Suppressor macrophage treated with lipopolysaccharide for 1 hour (primary cell): Measurements from ENCODE around the gene C1QTNF1.
"Not testable (repeated sequence)": the region's sequence is repeated elsewhere in the genome, so short reads cannot be mapped to it uniquely, and the experiment has no call there.

Experiments used
- DNase-seq, 3 donors: peaks; one replicate each; pipeline ENCODE4 v3.0.0-alpha.2; 2020 to 2022

C1QTNF1 gene

DNA sequence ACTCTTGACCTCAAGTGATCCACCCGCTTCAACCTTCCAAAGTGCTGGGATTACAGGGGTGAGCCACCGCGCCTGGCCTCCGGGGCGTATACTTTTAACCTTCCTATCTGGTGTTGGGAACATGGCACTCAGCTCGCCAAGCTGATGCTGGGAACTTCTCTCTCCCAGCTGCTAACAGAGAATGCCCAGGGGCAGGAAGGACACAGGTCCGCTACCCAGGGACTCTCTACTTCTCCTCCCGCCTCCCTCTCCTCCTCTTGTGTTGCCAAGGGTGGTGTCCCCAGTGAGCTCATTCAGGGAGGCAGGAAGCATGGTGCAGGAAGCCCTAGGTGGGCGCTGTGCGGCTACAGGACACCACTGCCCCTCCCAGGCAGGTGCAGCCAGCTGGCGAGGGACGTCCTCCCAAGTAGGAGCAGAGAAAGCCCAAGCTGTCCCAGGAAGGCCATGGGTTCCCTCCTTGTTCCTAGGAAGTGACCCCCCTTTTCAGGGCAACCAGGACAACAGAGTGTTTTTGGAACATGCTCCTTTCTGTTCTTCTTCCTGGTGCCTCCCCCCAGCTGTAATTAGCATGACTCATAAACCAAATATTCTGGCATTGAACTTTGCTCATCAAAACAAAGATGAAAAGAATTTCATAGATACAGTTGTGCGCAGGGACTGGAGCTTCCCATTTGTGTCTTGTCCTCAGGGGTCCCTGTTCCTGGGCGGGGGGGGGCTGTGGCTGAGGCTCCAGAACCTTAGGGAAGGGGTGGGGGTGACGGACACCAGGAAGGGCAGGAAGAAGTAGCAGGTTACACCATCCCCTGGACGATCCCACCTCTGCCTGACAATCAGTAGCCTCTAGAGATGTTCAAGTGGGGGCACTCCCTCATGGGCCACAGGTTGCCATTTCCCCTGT, 2.7 kb downstream of the C1QTNF1 start:
- DNase-seq, result peak in 1 of 3 donors; percentile 37

DNA sequence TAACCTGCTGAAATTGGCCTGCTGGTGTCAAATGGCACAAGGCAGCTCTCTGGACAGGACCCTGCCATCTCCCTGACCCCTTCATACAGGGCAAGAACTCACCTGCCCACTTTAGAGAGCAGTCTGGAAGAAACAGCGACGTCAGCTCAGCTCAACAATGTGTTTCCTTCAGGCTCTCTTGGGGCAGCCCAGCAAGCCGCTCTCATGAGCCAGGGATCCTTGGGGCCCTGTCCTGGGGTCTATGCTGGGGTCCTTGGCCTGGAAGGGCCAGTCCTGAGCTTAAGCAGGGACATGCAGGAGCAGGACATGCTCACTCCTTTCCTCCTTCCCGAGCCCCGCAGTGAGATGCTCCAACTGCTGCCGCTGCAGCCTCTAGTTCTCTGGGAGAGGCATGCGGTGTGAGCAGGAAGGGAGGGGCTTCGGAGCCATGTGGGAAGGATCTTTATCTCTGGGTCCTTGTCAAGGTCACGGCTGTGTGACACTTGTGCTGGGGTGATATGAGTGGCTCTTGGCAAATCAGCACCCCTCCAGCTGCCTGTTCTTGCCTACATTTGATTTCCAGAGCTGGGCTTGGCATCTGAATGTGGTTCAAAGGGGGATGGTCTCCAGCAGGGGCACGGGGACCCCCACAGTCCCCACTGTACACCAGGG, 3.4 kb downstream of the C1QTNF1 start:
- DNase-seq, result no peak

DNA sequence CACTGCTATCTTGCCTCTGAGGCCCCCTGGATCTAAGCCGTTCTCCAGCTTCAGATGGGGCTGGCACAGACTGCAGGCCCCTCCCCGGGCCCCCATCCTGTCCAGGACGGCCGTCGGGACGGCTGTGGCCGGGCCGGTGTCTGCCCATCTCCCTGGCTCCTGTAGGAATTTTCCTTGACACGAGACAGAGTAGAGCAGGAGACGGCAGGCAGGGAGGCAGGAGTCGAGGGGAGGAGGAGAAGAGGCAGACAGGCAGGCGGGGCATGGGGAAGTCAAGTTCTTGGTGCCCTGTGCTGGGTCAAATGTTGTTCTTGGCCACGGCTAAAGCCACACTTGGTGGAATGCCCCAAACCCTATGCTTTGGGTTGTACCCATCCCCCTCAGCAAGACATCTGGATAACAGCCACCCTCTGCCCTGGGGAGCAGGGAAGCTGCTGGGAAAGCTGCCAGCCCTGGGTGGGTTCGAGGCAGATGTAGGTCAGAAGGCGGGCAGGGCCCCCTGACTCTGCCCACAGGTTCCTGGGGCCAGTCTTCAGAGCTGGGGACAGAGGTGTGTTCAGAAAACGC, 4.0 kb downstream of the C1QTNF1 start:
- DNase-seq, result no peak

DNA sequence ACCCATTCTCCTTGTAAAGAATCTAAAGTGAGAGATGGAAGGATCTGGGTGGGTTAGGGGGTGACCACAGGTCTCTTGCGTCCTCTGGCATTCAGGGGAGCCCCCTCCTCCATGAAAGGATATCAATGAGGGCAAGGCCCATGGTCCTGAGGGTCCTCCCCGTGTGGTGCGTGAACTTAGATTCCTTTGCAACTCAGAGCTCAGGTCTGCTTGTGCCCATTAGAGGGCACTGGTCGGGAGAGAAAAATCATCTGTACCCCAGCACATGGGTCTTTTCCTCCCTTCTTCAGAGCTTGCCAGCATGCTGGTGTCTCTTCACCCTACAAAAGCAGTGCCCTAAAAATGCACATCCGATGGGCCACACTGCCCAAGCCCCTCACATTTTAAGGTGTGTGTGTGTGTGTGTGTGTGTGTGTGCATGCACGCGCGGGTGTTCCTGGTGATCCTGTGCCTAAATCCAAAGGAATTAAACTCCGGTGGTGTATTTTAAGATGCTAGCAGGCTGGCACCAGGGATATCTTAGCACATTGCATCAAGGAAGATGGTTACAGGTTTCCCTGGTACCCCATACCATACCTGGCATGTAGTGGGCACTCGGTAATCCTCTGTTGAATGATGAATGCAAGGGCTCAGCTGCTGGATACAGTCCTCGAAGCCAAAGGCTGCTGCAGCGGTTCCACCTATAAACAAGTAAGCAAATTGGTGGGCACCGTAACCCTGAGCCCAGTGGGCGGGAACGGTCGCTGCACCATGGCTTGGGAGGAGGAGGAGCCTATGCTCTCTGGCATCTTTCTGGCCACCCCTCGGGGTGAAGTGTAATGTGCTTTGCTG, 4.7 kb downstream of the C1QTNF1 start:
- no peak for DNase-seq

DNA sequence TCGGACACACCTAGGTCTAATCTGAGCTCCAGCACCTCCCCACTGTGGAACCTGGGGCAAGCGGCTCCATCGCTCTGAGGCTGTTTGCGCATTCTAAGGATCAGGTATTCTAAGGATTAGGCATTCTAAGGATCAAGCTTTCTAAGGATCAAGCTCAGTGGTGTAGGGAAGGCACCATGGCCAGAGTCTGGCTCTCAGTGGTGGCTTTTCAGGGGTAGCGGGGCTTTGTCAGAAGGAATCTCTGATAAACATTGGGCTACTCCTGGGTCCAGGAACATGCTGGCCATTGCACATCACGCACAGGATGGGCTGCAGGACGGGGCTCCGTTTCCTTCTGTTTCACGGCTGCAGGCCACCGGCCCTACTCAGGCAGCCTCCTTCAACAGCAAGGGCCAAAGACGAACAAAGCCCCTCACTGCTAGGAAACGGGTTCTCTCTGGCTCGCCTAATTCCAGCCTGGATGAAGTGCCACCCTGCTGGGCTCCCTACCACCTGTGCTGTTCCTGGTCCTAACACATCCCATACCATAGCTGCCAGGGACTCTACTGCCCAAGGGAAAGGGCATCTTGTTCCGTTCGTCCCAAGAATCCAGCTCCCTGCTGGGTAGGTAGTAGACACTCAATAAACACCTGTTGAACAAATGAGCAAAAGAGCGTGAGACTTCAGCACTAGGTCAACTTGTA, 5.5 kb downstream of the C1QTNF1 start:
- DNase-seq, result no peak

DNA sequence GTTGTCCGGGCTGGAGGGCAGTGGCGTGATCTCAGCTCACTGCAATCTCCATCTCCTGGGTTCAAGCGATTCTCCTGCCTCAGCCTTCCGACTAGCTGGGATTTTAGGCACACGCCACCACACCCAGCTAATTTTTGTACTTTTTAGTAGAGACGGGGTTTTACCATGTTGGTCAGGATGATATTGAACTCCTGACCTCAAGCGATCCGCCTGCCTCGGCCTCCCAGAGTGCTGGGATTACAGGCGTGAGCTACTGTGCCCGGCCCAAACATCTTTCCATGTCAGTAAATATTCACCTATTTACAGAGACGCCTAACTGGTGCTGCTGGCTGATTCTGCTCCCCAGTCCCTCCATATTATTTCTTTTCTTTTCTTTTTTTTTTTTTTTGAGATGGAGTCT, 6.7 kb downstream of the C1QTNF1 start:
- DNase-seq, result not testable (repeated sequence)

DNA sequence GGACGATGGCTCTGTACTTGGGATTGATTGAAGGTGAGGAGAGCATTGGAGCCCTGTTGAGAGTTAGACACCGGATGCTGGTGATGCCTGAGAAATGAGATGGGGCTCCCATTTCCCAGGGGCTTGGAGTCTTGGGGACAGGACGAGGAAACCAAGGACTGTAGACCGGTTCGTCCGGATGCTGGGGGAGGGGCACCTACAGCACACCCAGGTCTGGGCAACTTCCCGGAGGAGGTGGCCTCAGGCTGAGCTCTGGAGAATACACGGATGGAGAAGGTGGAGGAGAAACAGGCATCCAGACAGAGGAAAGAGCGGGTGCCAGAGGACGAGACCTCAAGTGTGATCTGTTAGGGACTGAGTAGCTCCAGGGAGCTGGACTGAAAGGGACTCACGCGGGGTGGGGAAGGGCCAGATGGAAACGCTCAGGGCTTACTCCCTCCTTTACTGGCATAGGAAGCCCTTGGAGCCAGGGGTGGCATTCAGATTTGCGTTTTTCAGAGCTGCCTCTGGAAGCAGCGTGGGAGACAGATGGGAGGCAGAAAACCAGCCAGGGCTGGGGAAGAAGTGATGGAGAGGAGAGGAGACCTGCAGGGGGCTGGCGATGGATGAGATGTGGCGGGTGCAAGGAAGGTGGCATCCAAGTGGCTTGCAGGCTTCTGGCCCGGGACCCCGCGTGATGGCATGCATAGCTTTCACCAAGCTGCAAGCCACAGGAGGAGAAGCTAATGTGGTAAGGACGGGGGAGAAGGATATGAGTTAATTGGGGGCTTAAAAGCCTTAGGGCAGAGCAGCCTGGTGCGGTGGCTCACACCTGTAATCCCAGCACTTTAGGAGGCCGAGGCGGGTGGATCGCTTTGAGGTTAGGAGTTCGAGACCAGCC, 8.3 kb downstream of the C1QTNF1 start:
- no peak for DNase-seq

DNA sequence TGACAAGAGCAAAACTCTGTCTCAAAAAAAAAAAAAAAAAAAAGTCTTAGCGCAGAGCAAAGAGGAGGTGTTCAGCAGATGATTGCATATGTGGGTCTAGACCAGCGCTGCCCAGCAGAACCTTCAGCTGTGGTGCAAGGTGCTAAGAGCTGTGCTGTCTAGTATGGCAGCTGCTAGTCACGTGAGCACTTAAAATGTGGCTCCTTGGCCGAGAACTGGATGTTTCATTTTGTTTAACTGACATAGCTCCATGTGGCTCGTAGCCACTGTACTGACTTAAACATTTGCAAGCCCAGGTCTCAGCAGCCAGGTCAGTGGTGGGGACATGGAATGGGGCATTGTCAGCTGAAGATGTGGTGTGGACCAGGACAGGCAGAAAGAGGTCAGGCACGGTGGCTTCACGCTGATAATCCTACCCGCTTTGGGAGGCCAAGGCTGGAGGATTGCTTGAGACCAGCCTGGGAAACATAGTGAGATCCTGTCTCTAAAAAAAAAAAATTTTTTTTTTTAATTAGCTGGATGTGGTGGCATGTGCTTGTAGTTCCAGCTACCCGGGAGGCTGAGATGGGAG, 9.2 kb downstream of the C1QTNF1 start:
- no peak for DNase-seq

DNA sequence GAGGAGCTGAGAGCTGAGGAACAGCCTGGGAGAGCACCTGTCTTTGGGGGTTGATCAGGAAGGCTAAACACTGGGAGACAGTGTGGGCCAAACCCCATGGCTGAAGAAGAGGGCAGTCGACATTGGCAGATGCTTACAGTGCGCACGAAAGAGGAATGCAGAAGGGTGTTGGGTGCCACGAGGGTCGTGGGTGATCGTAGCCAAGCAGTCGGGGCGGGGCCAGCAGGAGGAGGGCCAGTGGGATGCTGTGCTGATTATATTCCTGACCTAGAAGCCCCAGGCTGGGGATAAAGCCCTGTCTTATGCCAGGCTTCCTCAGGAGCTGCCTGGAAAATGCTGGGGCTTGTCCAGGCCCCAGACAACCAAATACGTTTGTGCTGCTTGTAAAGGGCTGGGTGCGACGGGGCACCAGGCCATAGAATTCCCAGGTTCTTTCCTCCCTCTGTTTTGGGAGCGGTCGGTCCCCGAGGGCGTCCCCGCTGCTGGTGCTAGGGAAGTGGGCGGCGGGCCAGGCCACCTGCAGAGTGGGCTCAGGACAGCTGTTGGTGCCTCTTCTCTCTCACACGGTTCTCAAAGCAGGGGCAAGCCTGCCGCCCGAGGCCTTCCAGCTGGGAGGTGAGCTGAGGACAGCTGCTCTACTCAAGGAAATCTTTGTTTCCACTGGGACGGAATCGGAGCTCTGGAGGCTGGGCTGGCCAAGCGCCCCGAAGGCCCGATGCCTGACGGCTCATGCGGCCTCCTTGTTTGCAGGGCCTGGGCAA, 10.0 kb downstream of the C1QTNF1 start:
- DNase-seq, result no peak

DNA sequence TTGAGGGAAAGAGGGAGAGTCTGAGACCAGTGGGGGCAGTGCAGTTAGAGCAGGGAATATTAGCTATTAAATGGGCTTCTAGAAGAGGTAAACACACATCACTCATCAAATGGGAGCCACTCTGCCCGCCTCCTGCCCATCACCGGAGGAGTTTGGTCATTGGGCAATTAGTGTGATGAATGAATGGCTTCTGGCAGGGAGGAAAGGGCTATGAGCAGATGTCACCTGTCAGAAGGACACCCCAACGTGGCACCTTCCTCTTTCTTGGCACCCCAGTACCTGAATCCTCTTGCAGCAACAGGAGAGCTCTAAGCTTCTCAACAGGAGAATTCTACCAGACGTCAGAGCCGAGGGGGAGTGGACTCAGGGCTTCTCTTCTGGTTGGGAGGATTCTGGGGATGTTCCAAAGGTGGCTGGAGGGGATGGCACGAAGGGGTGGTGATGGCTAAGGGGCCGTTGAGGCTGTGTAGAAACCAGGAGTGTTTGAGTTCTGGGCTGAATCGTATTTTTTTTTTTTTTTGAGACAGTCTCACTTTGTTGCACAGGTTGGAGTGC, 11.0 kb downstream of the C1QTNF1 start:
- no peak for DNase-seq

DNA sequence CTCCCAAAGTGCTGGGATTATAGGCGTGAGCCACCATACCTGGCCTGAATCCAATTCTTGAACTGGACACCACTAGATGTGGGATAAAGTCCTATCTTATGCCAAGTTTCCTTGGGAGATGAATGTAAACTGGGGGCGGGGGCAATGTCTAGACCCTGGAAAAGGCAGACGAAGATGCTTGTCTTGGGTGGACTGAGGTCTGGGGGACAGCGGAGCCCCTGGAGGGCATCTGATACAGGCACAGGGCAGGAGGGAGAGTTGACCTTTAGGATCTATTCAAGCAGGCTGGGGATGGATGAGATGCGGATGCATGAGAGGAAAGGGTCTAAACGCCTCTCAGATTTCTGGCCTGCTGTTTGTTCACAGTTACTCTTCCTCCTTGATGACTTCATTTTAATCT, 11.7 kb downstream of the C1QTNF1 start:
- no peak for DNase-seq

DNA sequence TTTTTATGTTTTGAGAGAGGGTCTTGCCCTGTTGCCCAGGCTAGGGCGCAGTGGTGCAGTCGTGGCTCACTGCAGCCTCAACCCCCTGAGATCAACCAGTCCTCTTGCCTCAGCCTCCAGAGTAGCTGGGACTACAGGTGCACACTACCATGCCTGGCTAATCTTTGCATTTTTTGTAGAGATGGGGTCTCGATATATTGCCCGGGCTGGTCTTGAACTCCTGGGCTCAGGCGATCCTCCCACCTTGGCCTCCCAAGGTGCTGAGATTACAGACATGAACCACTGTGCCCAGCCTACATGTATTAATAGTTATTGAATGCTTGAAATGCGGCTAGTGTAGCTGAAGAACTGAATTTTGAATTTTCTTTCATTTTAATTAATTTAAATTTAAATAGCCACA, 12.2 kb downstream of the C1QTNF1 start:
- no peak for DNase-seq

DNA sequence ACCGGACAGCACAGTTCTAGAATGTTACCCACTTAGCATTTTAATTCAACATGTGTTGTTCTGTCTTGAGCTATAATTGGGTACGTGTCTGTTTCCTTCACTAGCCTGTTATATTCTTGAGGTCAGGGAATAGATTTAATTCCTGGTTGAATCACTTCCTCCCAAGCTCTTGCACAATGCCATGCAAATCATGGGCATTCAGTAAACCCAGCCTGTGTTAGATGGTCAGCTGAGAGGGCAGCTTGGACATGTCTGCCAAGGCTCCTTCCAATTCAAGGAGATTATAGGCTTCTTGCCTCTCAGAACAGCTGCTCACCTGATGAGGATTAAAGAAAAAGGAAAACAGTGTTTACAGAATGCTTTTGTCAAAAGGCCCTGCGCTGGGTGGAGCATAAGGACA, 12.6 kb downstream of the C1QTNF1 start:
- peak; percentile 82 to 95 (median 94) for DNase-seq

DNA sequence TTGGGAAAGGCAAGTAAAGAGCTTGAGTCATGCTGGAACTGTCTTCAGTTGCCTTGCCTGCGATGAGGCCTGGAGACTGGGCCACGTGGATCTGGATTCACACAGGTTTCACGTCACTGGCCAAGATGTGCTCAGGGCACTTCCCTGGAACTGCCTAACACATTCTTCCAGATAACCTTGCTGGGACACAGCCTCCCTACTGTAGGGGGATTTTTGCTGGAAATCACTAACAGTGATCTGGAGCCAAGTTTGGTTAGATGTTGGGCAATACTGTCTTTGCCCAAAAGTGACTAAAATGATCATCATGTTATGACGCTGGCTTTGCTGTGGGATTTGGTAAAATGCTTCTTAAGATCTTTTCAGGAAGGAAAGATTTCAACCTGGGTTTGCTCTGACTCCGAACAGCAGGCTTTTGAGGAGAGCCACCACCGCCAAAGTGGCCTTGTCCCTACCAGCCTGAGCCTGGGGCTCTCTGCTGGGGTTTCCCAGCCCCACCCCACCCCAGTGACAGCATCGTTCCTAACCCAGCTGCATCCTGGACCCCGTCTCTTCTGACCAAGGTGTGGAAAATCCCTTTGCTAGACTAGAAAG, 14.7 kb downstream of the C1QTNF1 start:
- DNase-seq, result peak; percentile 95 to 99 (median 97)

DNA sequence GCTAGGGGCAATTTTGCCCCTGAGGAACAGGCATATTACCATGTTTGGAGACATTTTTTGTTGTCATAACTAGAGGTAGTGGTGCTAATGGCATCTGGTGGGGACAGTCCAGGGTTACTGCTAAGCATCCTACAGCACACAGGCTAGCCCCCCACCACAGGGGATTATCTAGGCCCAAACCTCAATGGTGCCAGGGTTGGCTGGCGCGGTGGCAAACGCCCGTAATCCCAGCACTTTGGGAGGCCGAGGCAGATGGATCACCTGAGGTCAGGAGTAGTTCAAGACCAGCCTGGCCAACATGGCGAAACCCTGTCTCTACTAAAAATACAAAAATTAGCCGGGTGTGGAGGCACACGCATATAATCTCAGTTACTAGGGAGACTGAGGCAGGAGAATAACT, 15.2 kb downstream of the C1QTNF1 start:
- no peak for DNase-seq

DNA sequence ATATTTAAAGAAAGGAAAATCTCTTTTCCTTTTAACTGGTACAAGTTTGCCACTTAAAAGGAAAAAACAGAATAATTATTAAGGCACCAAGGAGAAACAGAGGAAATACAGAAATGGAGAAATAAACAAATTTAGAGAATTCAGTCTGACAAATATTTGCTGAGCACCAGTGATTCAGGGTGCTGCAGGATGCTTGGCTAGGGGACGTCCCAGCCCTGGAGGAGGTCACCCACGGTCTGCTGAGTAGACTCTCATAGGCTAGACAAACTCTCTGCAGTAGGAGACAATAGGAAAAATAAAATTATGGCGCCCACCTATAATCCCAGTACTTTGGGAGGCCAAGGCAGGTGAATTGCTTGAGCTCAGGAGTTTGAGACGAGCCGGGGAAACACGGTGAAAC, 15.9 kb downstream of the C1QTNF1 start:
- DNase-seq, result peak; percentile 80 to 85 (median 85)

DNA sequence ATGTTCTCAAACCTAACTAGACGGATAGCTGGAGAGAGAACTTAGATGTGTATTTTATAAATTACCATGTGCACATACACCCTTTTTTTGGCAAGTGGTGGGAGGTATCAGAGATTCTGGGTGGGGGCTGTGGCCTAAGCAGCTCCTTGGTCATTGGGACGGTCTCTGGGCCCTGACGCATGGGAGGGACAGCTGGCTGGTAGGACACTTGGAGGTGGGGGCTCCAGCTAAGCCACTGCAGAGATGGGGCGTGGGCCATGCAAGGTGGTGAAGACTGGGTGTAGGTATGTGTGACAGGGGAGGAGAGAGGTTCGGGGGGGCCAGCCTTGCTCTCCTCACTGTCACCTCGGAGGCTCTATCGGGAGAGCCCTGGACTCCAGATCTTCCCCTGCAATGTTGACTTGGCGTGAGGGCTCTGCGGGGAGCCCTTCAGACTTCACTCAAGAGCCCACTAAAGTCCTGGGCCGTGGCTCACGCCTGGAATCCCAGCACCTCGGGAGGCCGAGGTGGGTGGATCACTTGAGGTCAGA, 17.1 kb downstream of the C1QTNF1 start:
- DNase-seq, result no peak

DNA sequence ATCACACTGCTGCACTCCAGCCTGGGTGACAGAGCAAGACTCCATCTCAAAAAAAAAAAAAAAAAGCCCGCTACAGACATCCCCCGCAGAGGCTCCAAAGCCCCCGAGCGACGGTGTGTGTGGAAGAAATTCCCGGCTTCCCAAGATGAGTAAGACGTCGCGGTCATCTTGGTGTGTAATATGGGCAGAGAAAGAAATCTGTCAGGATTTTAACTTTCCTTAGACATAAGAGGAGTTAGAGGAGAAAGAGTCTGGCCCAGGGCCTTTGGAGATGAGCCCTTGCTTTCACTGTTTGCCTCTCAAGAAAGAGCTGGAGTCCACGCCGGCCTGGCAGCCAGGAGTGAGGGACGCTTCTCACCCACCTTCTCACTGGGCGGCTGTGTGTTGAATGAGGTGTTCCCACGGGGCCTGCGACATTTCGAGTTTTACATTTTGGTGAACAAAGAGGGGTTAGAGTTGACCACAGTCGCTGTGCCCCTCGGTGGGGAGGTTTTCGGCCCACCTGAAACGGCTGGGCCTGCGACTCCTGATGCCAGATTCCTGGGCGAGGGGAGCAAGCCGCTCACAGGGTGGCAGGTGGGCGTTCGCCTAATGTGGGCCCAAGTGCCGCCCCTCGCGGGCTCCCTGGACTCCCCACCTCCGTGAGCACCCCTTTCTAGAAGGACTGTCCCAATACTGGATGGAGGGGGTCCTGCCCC, 17.9 kb downstream of the C1QTNF1 start:
- no peak for DNase-seq
